HEK293 (cell line): ENCODE measurements around the gene CST7.

Source experiments
- CTCF ChIA-PET: fragments of 350-600 bp; formaldehyde crosslinking; extraction: SDS; loops from one replicate; lab custom pipeline; 2021; ENCODE audit warnings: antibody characterized with exemption; lab: Yijun Ruan, JAX
- POLR2A ChIA-PET: fragments of 300-600 bp; formaldehyde crosslinking; extraction: SDS; loops from one replicate; lab custom pipeline; 2020; ENCODE audit warnings: antibody characterized with exemption, inconsistent platforms; lab: Yijun Ruan, JAX
- H3K27ac ChIP-seq: fragments of 200-500 bp; sonication (Bioruptor generic); 2 replicates; pipeline ENCODE4 v1.5.1; 2014; ENCODE audit warnings: low read depth, low read length, control low read depth, inconsistent platforms; ENCODE audit errors: extremely low read depth
- H3K36me3 ChIP-seq, 2 experiments: fragments of 200-500 bp in 1 of 2; sonication (Bioruptor generic) in 1 of 2; 1 replicate in 1 of 2; 2 replicates in 1 of 2; pipeline ENCODE4 v1.5.1; 2014 to 2017; ENCODE audit warnings: inconsistent platforms in 2 of 2, low read length in 2 of 2; ENCODE audit not compliant: control insufficient read depth in 2 of 2, insufficient read depth in 1 of 2
- H3K4me1 ChIP-seq: fragments of 200-500 bp; sonication (Bioruptor generic); 2 replicates; pipeline ENCODE4 v1.5.1; 2014; ENCODE audit warnings: mild to moderate bottlenecking, low read length, inconsistent platforms; ENCODE audit not compliant: control insufficient read depth, insufficient read depth
- H3K4me3 ChIP-seq: 2 replicates; pipeline ENCODE4 v1.5.1; 2011; ENCODE audit warnings: low read depth, mild to moderate bottlenecking, control low read depth, low read length, moderate library complexity
- H3K9me3 ChIP-seq: fragments of 200-500 bp; sonication (Bioruptor generic); 2 replicates; pipeline ENCODE4 v1.5.1; 2014; ENCODE audit warnings: low read depth, low read length, inconsistent platforms; ENCODE audit not compliant: control insufficient read depth, insufficient read depth
- EGR2 ChIP-seq: fragments of 450-650 bp; formaldehyde crosslinking; IDR thresholded peaks from 2 replicates; pipeline ENCODE4 v1.5.1; 2016; ENCODE audit warnings: low read depth, missing biosample characterization, missing genetic modification characterization
- KLF10 ChIP-seq: fragments of 450-650 bp; IDR thresholded peaks from 2 replicates; pipeline ENCODE4 v1.5.1; 2018; ENCODE audit warnings: missing biosample characterization, mild to moderate bottlenecking, missing genetic modification characterization
- KLF7 ChIP-seq: fragments of 450-650 bp; formaldehyde crosslinking; IDR thresholded peaks from 2 replicates; pipeline ENCODE4 v1.5.1; 2016; ENCODE audit warnings: missing biosample characterization, missing genetic modification characterization, borderline replicate concordance
- MEIS1 ChIP-seq: sonication (generic); formaldehyde crosslinking; IDR thresholded peaks from 2 replicates; pipeline ENCODE4 v1.8.1; 2022; ENCODE audit warnings: missing genetic modification reagents, mild to moderate bottlenecking, borderline replicate concordance
- MYNN ChIP-seq: fragments of 450-650 bp; formaldehyde crosslinking; IDR thresholded peaks from 2 replicates; pipeline ENCODE4 v1.5.1; 2016; ENCODE audit warnings: missing biosample characterization, missing genetic modification characterization, borderline replicate concordance
- OSR2 ChIP-seq: fragments of 450-650 bp; formaldehyde crosslinking; IDR thresholded peaks from 2 replicates; pipeline ENCODE4 v1.5.1; 2016; ENCODE audit warnings: missing biosample characterization, missing genetic modification characterization
- OVOL3 ChIP-seq: fragments of 450-650 bp; formaldehyde crosslinking; IDR thresholded peaks from 2 replicates; pipeline ENCODE4 v1.5.1; 2016; ENCODE audit warnings: missing biosample characterization, missing genetic modification characterization
- PATZ1 ChIP-seq: fragments of 450-650 bp; formaldehyde crosslinking; IDR thresholded peaks from 2 replicates; pipeline ENCODE4 v1.5.1; 2016; ENCODE audit warnings: missing biosample characterization, missing genetic modification characterization
- PBX3 ChIP-seq: sonication (generic); formaldehyde crosslinking; IDR thresholded peaks from 2 replicates; pipeline ENCODE4 v1.8.1; 2022; ENCODE audit warnings: mild to moderate bottlenecking, moderate library complexity, missing genetic modification reagents
- PRDM2 ChIP-seq: fragments of 450-650 bp; formaldehyde crosslinking; IDR thresholded peaks from 2 replicates; pipeline ENCODE4 v1.5.1; 2016; ENCODE audit warnings: missing biosample characterization, missing genetic modification characterization, borderline replicate concordance
- ZNF423 ChIP-seq: fragments of 450-650 bp; formaldehyde crosslinking; IDR thresholded peaks from 2 replicates; pipeline ENCODE4 v1.5.1; 2016; ENCODE audit warnings: missing biosample characterization, missing genetic modification characterization
- ZNF449 ChIP-seq: fragments of 450-650 bp; formaldehyde crosslinking; IDR thresholded peaks from 2 replicates; pipeline ENCODE4 v1.5.1; 2017; ENCODE audit warnings: missing biosample characterization, mild to moderate bottlenecking, missing genetic modification characterization, moderate library complexity
- ZNF560 ChIP-seq: fragments of 450-650 bp; formaldehyde crosslinking; IDR thresholded peaks from 2 replicates; pipeline ENCODE4 v1.5.1; 2017; ENCODE audit warnings: missing biosample characterization, missing genetic modification characterization, borderline replicate concordance
- ZNF585B ChIP-seq: fragments of 450-650 bp; formaldehyde crosslinking; IDR thresholded peaks from 2 replicates; pipeline ENCODE4 v1.5.1; 2016; ENCODE audit warnings: missing biosample characterization, missing genetic modification characterization
- ZNF658 ChIP-seq: fragments of 450-650 bp; formaldehyde crosslinking; IDR thresholded peaks from 2 replicates; pipeline ENCODE4; 2016; ENCODE audit warnings: missing biosample characterization, missing genetic modification characterization
- ZNF776 ChIP-seq: fragments of 450-650 bp; formaldehyde crosslinking; IDR thresholded peaks from 2 replicates; pipeline ENCODE4 v1.5.0; 2017; ENCODE audit warnings: missing biosample characterization, missing genetic modification characterization, borderline replicate concordance

The CST7 gene

GRCh38 chr20:24969186-24970029 lies 20.3 kb downstream of the CST7 start (continued):
- no peak for TF ChIP-seq PATZ1 (tag by site-specific recombination)

- no peak for TF ChIP-seq ZNF776 (tag by site-specific recombination)
- TF ChIP-seq KLF10 (tag by site-specific recombination): no peak
- TF ChIP-seq MYNN (tag by site-specific recombination): no peak
- TF ChIP-seq PRDM2 (tag by site-specific recombination): no peak
- no peak for TF ChIP-seq PBX3 (CRISPR knock-in tag)
- TF ChIP-seq EGR2 (tag by site-specific recombination): no peak
- POLR2A ChIA-PET: no interaction called here
- H3K36me3 ChIP-seq: peaks cover 0 to 80% of the 10 kb centered on the region in 2 experiments; a peak in 2 of 3 replicates
- H3K27ac ChIP-seq: no peak overlapping the region
- no peak overlapping the region for H3K4me3 ChIP-seq
- H3K9me3 ChIP-seq: no peaks in the 10 kb centered on the region
- no peaks in the 10 kb centered on the region for H3K4me1 ChIP-seq
- CTCF ChIA-PET: no interaction called here
Measured at GRCh38 chr20:24970030-24970553, 21.0 kb downstream of the CST7 start.

- no peaks in the 10 kb centered on the region for H3K4me1 ChIP-seq
- no peak for TF ChIP-seq OVOL3 (tag by site-specific recombination)
- TF ChIP-seq ZNF449 (tag by site-specific recombination): no peak
- TF ChIP-seq ZNF585B (tag by site-specific recombination): no peak
- TF ChIP-seq OSR2: no peak
- no peak for TF ChIP-seq MEIS1 (CRISPR knock-in tag)
- no peak for TF ChIP-seq KLF7
- no peak for TF ChIP-seq ZNF658 (tag by site-specific recombination)
- no peak for TF ChIP-seq ZNF560 (tag by site-specific recombination)
- no peak for TF ChIP-seq ZNF423
- CTCF ChIA-PET: no interaction called here
- H3K27ac ChIP-seq: no peak overlapping the region
- POLR2A ChIA-PET: no interaction called here
- no peaks in the 10 kb centered on the region for H3K9me3 ChIP-seq
- H3K36me3 ChIP-seq: peaks cover 0 to 73% of the 10 kb centered on the region in 2 experiments; a peak in 2 of 3 replicates
- H3K4me3 ChIP-seq: no peak overlapping the region
Measured at GRCh38 chr20:24970754-24971153, 21.7 kb downstream of the CST7 start.
